A673 (cell line): ENCODE measurements around the gene SLC26A11.

Source experiments
- CTCF ChIP-seq: fragments of 300-800, 200-600 bp; sonication (generic); conservative IDR thresholded peaks from 2 replicates; pipeline ENCODE4 v1.5.1; 2017; ENCODE audit warnings: low read depth, mild to moderate bottlenecking, antibody characterized with exemption, low read length, moderate library complexity, mixed read lengths
- EZH2 ChIP-seq: fragments of 200-600 bp; sonication (generic); IDR thresholded peaks from 2 replicates; pipeline ENCODE4 v1.6.1; 2017; ENCODE audit warnings: borderline replicate concordance, low read depth, mild to moderate bottlenecking, mixed read lengths, antibody characterized with exemption, low read length; ENCODE audit not compliant: poor library complexity, severe bottlenecking

GRCh38 chr17:80261895-80262279 is 41.7 kb downstream of the SLC26A11 start:
- TF ChIP-seq CTCF: no peak
- no peak for TF ChIP-seq EZH2
